Chondrocyte (in vitro differentiated cells): ENCODE results near the gene VCL. TPM values are rescaled to one million over a fixed set of nuclear protein-coding genes. Genes with fewer than 3 reads are reported as not detected.

Source experiments
- DNase-seq: peaks from one replicate; pipeline ENCODE4 v3.0.0; 2021; ENCODE audit warnings: mixed read lengths, low spot score
- H3K27ac Mint-ChIP-seq: one replicate; pipeline ENCODE4 v1.8.0; 2021; ENCODE audit warnings: mild to moderate bottlenecking, moderate library complexity, mixed read lengths; ENCODE audit not compliant: unreplicated experiment
- H3K27me3 Mint-ChIP-seq: 2 replicates; pipeline ENCODE4 v1.8.0; 2021; ENCODE audit warnings: low read depth, mixed read lengths
- H3K36me3 Mint-ChIP-seq: 2 replicates; pipeline ENCODE4 v1.8.0; 2021; ENCODE audit warnings: low read depth, mixed read lengths
- H3K4me1 Mint-ChIP-seq: 2 replicates; pipeline ENCODE4 v1.8.0; 2021; ENCODE audit warnings: low read depth, mild to moderate bottlenecking, mixed read lengths
- H3K4me3 Mint-ChIP-seq: one replicate; pipeline ENCODE4 v1.8.0; 2021; ENCODE audit warnings: mild to moderate bottlenecking, moderate library complexity, mixed read lengths; ENCODE audit not compliant: unreplicated experiment
- H3K9me3 Mint-ChIP-seq: 2 replicates; pipeline ENCODE4 v1.8.0; 2021; ENCODE audit warnings: low read depth, mixed read lengths
- CTCF ChIP-seq: fragments of 200-600 bp; sonication (generic); IDR thresholded peaks from 2 replicates; pipeline ENCODE4 v1.5.0; 2021; ENCODE audit warnings: antibody characterized with exemption, mild to moderate bottlenecking, moderate library complexity
- total RNA-seq: library from RNA; stranded (reverse); gene quantifications from 3 replicates; pipeline ENCODE4 v1.2.1, GENCODE V29; 2021

VCL gene
- total RNA-seq, 1 donor from 2014 or later, result 498 TPM

GRCh38 chr10:74160013-74160412 lies 162.1 kb downstream of the VCL start:
- Mint-ChIP-seq H3K9me3 (no peaks in the 10 kb centered on the region), H3K27me3 (no peaks in the 10 kb centered on the region), H3K36me3 (no peaks in the 10 kb centered on the region), H3K4me3 (no peak overlapping the region), H3K4me1 (peaks cover 25% of the 10 kb centered on the region), H3K27ac (no peak overlapping the region)
- no peak for TF ChIP-seq CTCF
- no peak for DNase-seq

- Mint-ChIP-seq H3K4me1 (peaks cover 29% of the 10 kb centered on the region), H3K36me3 (no peaks in the 10 kb centered on the region), H3K27ac (no peak overlapping the region), H3K9me3 (no peaks in the 10 kb centered on the region), H3K4me3 (no peak overlapping the region), H3K27me3 (no peaks in the 10 kb centered on the region)
- DNase-seq, result no peak
- TF ChIP-seq CTCF, result no peak
These were observed 165.6 kb downstream of the VCL start for GRCh38 chr10:74163319-74164068.

GRCh38 chr10:74164716-74165529 lies 167.0 kb downstream of the VCL start:
- Mint-ChIP-seq H3K27ac (peak overlapping the region; percentile 90), H3K36me3 (no peaks in the 10 kb centered on the region), H3K4me1 (peaks cover 41% of the 10 kb centered on the region), H3K4me3 (peak overlapping the region; percentile 48), H3K9me3 (no peaks in the 10 kb centered on the region), H3K27me3 (no peaks in the 10 kb centered on the region)
- TF ChIP-seq CTCF, result no peak
- DNase-seq, result no peak

- Mint-ChIP-seq H3K4me3 (no peak overlapping the region), H3K9me3 (no peaks in the 10 kb centered on the region), H3K36me3 (no peaks in the 10 kb centered on the region), H3K4me1 (peaks cover 44% of the 10 kb centered on the region), H3K27ac (peak overlapping the region; percentile 32), H3K27me3 (no peaks in the 10 kb centered on the region)
- no peak for DNase-seq
- TF ChIP-seq CTCF, result no peak
These were observed 167.6 kb downstream of the VCL start for GRCh38 chr10:74165530-74165901.

GRCh38 chr10:74167443-74167842 lies 169.5 kb downstream of the VCL start:
- Mint-ChIP-seq H3K27ac (no peak overlapping the region), H3K36me3 (no peaks in the 10 kb centered on the region), H3K4me1 (peaks cover 47% of the 10 kb centered on the region), H3K27me3 (no peaks in the 10 kb centered on the region), H3K4me3 (no peak overlapping the region), H3K9me3 (no peaks in the 10 kb centered on the region)
- no peak for TF ChIP-seq CTCF
- no peak for DNase-seq

Other genes with a start within 250 kb of the VCL start
- 14.8 to 27.5 TPM (median 17.4 TPM) in 3 replicates for gene CHCHD1, start 216.1 kb upstream of the VCL start, total RNA-seq
- gene ZSWIM8, start 212.5 kb upstream of the VCL start, total RNA-seq, result 102 to 124 TPM (median 117 TPM) in 3 replicates
- gene NDST2, start 186.5 kb upstream of the VCL start, total RNA-seq, result 24.4 to 29.0 TPM (median 27.3 TPM) in 3 replicates
- 30.5 to 31.7 TPM (median 30.5 TPM) in 3 replicates for gene CAMK2G, start 123.6 kb upstream of the VCL start, total RNA-seq
- gene PLAU, start 87.0 kb upstream of the VCL start, total RNA-seq, result 54.2 to 84.9 TPM (median 54.8 TPM) in 3 replicates
- 31.2 to 37.0 TPM (median 31.7 TPM) in 3 replicates for gene AP3M1, start 152.7 kb downstream of the VCL start, total RNA-seq
- 29.6 to 44.8 TPM (median 31.9 TPM) in 3 replicates for gene ADK, start 153.1 kb downstream of the VCL start, total RNA-seq